ENCODE results near the gene TRPV2. TPM values are rescaled to one million over a fixed set of nuclear protein-coding genes. Genes with fewer than 3 reads are reported as not detected.

TRPV2 gene
- total RNA-seq, 1 experiment from 2014 or later, result 34.9 TPM

DNA sequence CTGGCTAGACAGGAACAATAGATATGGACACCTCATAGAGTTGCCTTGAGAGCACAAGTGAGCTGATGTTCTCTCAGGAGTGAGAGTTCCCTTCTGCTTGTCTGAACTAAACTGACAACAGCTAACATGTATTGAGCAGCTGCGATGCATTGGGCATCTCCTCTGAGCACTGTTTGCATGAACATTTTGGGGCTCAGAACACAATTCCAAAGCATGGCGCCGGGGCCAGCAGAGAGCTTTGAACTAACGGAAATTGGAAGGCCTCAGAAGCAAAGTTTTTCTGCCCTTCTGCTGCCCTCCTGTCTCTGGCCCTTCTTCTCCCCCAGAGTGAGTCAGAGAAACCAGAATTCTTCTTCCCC, 38.1 kb downstream of the TRPV2 start:
- POLR2A ChIA-PET, result interaction anchor here (0.5 kb wide), 1 partner anchor 23 kb away, joined by 3 read pairs; no protein-coding TSS in a partner anchor
- Histone ChIP-seq H3K27me3 (ENCODE audit: control insufficient read depth, insufficient read depth, low read length) (no peaks in the 10 kb centered on the region), H3K36me3 (ENCODE audit: control insufficient read depth, insufficient read depth, low read length) (no peaks in the 10 kb centered on the region), H3K27ac (ENCODE audit: low read length) (no peak overlapping the region), H3K4me3 (ENCODE audit: low read depth in 2 of 2, low read length in 2 of 2) (no peak overlapping the region), H3K4me1 (ENCODE audit: control insufficient read depth, insufficient read depth, low read length) (no peaks in the 10 kb centered on the region), H3K9me3 (ENCODE audit: control insufficient read depth, insufficient read depth, low read depth, low read length) (no peaks in the 10 kb centered on the region)
- CTCF ChIA-PET, result interaction anchor here (0.6 to 5.2 kb wide), 3 partner anchors 68 to 1212 kb away, joined by 3 to 36 read pairs (median 5); no protein-coding TSS in a partner anchor
- in situ Hi-C loops (cut with HindIII; ENCODE audit: low pct_unique_long_range_greater_than_20kb, low sequenced_read_pairs), result no loop called here
- BruUV-seq (replicated peaks), result no TSS peak
- DNase-seq (ENCODE audit: low read depth, low spot score) (no peak), ATAC-seq (no peak)
- intact Hi-C loops (cut with micrococcal nuclease; ENCODE audit: unreplicated experiment), result loop anchor here (1.0 kb wide), 1 partner anchor 68 kb away; no protein-coding TSS in a partner anchor
- TF ChIP-seq SIN3A (IDR thresholded peaks at IDR 0.05; ENCODE audit: borderline replicate concordance, insufficient read depth, low read depth, low read length) (no peak), POLR2AphosphoS5 (IDR thresholded peaks at IDR 0.05; ENCODE audit: low read depth, low read length) (no peak), TCF7L2 (IDR thresholded peaks at IDR 0.05; ENCODE audit: low read depth, low read length) (no peak)
- TF ChIP-seq, protein P1, sequence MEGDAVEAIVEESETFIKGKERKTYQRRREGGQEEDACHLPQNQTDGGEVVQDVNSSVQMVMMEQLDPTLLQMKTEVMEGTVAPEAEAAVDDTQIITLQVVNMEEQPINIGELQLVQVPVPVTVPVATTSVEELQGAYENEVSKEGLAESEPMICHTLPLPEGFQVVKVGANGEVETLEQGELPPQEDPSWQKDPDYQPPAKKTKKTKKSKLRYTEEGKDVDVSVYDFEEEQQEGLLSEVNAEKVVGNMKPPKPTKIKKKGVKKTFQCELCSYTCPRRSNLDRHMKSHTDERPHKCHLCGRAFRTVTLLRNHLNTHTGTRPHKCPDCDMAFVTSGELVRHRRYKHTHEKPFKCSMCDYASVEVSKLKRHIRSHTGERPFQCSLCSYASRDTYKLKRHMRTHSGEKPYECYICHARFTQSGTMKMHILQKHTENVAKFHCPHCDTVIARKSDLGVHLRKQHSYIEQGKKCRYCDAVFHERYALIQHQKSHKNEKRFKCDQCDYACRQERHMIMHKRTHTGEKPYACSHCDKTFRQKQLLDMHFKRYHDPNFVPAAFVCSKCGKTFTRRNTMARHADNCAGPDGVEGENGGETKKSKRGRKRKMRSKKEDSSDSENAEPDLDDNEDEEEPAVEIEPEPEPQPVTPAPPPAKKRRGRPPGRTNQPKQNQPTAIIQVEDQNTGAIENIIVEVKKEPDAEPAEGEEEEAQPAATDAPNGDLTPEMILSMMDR (IDR thresholded peaks at IDR 0.05), result no peak; the same call in 1 of the 2 replicates
- TF ChIP-seq, protein P2, sequence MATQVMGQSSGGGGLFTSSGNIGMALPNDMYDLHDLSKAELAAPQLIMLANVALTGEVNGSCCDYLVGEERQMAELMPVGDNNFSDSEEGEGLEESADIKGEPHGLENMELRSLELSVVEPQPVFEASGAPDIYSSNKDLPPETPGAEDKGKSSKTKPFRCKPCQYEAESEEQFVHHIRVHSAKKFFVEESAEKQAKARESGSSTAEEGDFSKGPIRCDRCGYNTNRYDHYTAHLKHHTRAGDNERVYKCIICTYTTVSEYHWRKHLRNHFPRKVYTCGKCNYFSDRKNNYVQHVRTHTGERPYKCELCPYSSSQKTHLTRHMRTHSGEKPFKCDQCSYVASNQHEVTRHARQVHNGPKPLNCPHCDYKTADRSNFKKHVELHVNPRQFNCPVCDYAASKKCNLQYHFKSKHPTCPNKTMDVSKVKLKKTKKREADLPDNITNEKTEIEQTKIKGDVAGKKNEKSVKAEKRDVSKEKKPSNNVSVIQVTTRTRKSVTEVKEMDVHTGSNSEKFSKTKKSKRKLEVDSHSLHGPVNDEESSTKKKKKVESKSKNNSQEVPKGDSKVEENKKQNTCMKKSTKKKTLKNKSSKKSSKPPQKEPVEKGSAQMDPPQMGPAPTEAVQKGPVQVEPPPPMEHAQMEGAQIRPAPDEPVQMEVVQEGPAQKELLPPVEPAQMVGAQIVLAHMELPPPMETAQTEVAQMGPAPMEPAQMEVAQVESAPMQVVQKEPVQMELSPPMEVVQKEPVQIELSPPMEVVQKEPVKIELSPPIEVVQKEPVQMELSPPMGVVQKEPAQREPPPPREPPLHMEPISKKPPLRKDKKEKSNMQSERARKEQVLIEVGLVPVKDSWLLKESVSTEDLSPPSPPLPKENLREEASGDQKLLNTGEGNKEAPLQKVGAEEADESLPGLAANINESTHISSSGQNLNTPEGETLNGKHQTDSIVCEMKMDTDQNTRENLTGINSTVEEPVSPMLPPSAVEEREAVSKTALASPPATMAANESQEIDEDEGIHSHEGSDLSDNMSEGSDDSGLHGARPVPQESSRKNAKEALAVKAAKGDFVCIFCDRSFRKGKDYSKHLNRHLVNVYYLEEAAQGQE (IDR thresholded peaks at IDR 0.05; ENCODE audit: insufficient read depth in 1 of 2, low read depth in 2 of 2, low read length in 1 of 2), result no peak

DNA sequence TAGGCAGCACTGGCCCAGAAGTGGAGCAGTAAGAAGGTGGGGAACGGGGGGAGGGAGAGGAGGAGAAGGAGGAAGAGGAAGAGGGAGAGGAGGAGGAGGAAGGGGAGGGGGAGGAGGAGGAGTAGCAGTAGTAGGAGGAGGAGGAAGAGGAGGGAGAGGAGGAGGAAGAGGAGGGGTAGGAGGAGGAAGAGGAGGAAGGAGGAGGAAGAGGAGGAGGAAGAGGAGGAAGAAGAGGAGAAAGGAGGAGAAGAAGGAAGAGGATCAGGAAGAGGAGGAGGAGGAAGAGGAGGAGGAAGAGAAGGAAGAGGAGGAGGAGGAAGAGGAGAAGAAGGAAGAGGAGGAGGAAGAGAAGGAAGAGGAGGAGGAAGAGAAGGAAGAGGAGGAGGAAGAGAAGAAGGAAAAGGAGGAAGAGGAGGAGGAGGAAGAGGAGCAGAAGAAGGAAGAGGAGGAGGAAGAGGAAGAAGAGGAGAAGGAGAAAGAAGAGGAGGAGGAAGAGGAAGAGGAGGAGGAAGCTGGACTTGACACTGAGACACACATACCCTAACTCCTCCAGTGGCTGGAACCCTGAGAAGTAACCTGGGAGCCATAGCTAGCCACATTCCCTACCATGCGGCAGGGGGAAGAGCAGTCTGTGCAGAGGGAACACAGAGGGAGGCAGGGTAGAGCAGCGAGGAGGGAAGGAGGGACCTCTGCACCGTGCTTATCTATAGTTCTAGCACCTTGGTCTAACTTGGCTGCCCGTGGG, 40.8 kb downstream of the TRPV2 start:
- Histone ChIP-seq H3K27me3 (ENCODE audit: control insufficient read depth, insufficient read depth, low read length) (no peaks in the 10 kb centered on the region), H3K36me3 (ENCODE audit: control insufficient read depth, insufficient read depth, low read length) (no peaks in the 10 kb centered on the region), H3K4me1 (ENCODE audit: control insufficient read depth, insufficient read depth, low read length) (no peaks in the 10 kb centered on the region), H3K27ac (ENCODE audit: low read length) (no peak overlapping the region), H3K4me3 (ENCODE audit: low read depth in 2 of 2, low read length in 2 of 2) (no peak overlapping the region), H3K9me3 (ENCODE audit: control insufficient read depth, insufficient read depth, low read depth, low read length) (no peaks in the 10 kb centered on the region)
- POLR2A ChIA-PET, result no interaction called here
- no TSS peak for BruUV-seq (replicated peaks)
- ATAC-seq (peak; percentile 13), DNase-seq (ENCODE audit: low read depth, low spot score) (no peak)
- CTCF ChIA-PET, result interaction anchor here (0.6 kb wide), 1 partner anchor 68 kb away, joined by 4 read pairs; no protein-coding TSS in a partner anchor
- in situ Hi-C loops (cut with HindIII; ENCODE audit: low pct_unique_long_range_greater_than_20kb, low sequenced_read_pairs) (no loop called here), intact Hi-C loops (cut with micrococcal nuclease; ENCODE audit: unreplicated experiment) (no loop called here)
- TF ChIP-seq, protein P1 (IDR thresholded peaks at IDR 0.05), result no peak
- TF ChIP-seq POLR2AphosphoS5 (IDR thresholded peaks at IDR 0.05; ENCODE audit: low read depth, low read length) (no peak), SIN3A (IDR thresholded peaks at IDR 0.05; ENCODE audit: borderline replicate concordance, insufficient read depth, low read depth, low read length) (no peak), TCF7L2 (IDR thresholded peaks at IDR 0.05; ENCODE audit: low read depth, low read length) (no peak)
- TF ChIP-seq, protein P2 (IDR thresholded peaks at IDR 0.05; ENCODE audit: insufficient read depth in 1 of 2, low read depth in 2 of 2, low read length in 1 of 2), result no peak
